ENCODE measurements around the gene CNBP. TPM values are rescaled to one million over a fixed set of nuclear protein-coding genes. Genes with fewer than 3 reads are reported as not detected.

Gene CNBP
- total RNA-seq, 4 donors from 2014 or later: 784 to 1,263 (median 979) TPM

DNA sequence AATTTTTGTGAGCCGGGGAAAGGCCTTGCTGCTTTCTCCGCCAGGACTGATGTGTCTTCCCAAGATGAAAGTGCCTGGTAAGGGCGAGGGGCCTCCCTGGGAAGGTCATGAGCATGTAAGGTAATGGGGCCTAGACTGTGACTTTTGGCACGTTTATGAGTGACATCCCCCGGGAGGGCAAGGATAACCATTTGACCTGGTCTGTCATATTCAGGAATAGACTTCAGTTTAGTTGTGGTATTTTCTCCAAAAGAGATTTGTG lies 631 bp upstream of the CNBP start:
- peak overlapping the region; percentile 81 to 97 (median 89) for H3K4me3 ChIP-seq
- ATAC-seq: peak in 1 of 2 donors; percentile 25
- intact Hi-C loops (cut with DNase I; ENCODE audit: low total_unique reads) (loop anchor here (1.0 to 5.0 kb wide), 3 partner anchors 41 to 382 kb away; partner anchors contain the start of gene COPG1), in situ Hi-C loops (cut with MboI; ENCODE audit: low sequenced_read_pairs in 4 of 4) (no loop called here)
- TF ChIP-seq CTCF (IDR thresholded peaks at IDR 0.05 in 4 of 5, conservative IDR thresholded peaks at IDR 0.05 in 1 of 5): no peak
- H3K27ac ChIP-seq: peak overlapping the region; percentile 96 to 100 (median 100)
- DNase-seq: peak in 1 of 2 donors; percentile 55
- H3K4me1 ChIP-seq: peaks cover 39 to 48% of the 10 kb centered on the region in 2 donors
- no peaks in the 10 kb centered on the region for H3K36me3 ChIP-seq
- H3K9me3 ChIP-seq: no peaks in the 10 kb centered on the region
- H3K27me3 ChIP-seq: no peaks in the 10 kb centered on the region

DNA sequence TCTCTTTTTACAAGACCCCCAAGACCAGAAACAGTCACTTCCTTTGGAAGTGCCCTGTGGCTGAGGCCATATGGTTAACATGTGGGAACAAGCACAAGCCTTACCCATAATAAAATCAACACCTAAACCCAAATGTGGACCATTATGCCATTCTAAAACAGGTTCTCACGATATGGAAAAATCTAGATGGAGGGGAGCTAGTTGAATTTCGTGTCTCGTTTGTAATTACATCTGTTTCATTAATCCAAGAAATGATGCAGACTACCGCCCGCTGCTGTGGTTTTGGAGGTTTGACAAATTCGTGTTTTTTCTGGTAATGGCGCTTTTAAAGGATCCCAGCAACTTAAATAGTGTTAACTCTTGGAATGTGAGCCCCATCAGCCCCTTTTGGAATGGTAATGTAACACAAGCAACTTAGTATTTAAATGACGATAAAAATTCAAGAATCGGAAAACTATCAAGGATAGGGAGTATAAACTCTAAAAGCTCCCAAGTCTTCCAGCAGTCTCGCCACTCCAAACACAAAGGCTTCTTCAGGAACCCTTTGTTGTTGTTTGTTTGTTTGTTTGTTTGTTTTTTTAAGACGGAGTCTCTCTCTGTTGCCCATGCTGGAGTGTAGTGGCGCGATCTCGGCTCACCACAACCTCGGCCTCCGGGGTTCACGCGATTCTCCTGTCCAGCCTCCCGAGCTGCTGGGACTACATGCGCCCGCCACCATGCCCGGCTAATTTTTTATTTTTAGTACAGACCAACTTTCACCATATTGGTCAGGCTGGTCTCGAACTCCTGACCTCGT lies 1.1 kb downstream of the CNBP start:
- peak overlapping the region; percentile 85 to 97 (median 95) for H3K4me3 ChIP-seq
- no peak for DNase-seq
- H3K4me1 ChIP-seq: peaks cover 50 to 54% of the 10 kb centered on the region in 2 donors
- peaks cover 0 to 6% of the 10 kb centered on the region in 2 donors for H3K36me3 ChIP-seq
- no peaks in the 10 kb centered on the region for H3K27me3 ChIP-seq
- H3K9me3 ChIP-seq: no peaks in the 10 kb centered on the region
- peak overlapping the region; percentile 96 to 100 (median 100) for H3K27ac ChIP-seq
- in situ Hi-C loops (cut with MboI; ENCODE audit: low sequenced_read_pairs in 4 of 4) (no loop called here), intact Hi-C loops (cut with DNase I; ENCODE audit: low total_unique reads) (loop anchor here (5.0 kb wide), 2 partner anchors 65 to 380 kb away; partner anchors contain the start of gene COPG1)
- peak; percentile 1 to 3 for ATAC-seq
- peak in 1 of 2 donors; percentile 42 for TF ChIP-seq POLR2A (IDR thresholded peaks at IDR 0.05)
- no peak for TF ChIP-seq CTCF (IDR thresholded peaks at IDR 0.05 in 4 of 5, conservative IDR thresholded peaks at IDR 0.05 in 1 of 5)

- DNase-seq (no peak), ATAC-seq (no peak)
- Histone ChIP-seq H3K4me1 (peaks cover 54 to 59% of the 10 kb centered on the region in 2 donors), H3K27me3 (no peaks in the 10 kb centered on the region), H3K36me3 (peaks cover 0 to 6% of the 10 kb centered on the region in 2 donors), H3K4me3 (peak overlapping the region; percentile 85 to 97 (median 95)), H3K9me3 (no peaks in the 10 kb centered on the region), H3K27ac (peak overlapping the region; percentile 96 to 100 (median 100))
- intact Hi-C loops (cut with DNase I; ENCODE audit: low total_unique reads): loop anchor here (5.0 kb wide), 2 partner anchors 65 to 380 kb away; partner anchors contain the start of gene COPG1
- TF ChIP-seq CTCF (IDR thresholded peaks at IDR 0.05 in 4 of 5, conservative IDR thresholded peaks at IDR 0.05 in 1 of 5) (no peak), POLR2A (IDR thresholded peaks at IDR 0.05) (no peak)
- in situ Hi-C loops (cut with MboI; ENCODE audit: low sequenced_read_pairs in 4 of 4): no loop called here
Measured at GRCh38 chr3:129181819-129182218, 1.9 kb downstream of the CNBP start.

DNA sequence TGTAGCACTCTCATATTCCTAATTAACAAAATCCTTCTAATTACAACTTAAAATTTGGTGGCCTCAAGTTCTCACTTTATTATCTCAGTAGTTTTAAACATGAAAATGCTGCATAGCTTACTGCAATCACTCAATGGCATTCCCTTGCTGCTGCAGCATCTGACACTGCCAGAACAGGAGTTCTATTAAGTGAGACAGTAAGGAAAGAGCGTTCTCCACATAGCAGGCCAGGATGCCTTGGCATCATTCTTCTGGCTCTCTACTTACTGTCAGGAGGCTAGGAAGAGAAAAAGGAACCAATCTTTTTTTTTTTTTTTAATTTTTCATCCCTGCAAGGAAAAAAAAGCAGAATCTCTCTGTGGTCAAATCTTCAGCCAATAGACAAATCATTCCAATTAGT lies 3.2 kb downstream of the CNBP start:
- H3K4me1 ChIP-seq: peaks cover 60 to 64% of the 10 kb centered on the region in 2 donors
- peaks cover 0 to 6% of the 10 kb centered on the region in 2 donors for H3K36me3 ChIP-seq
- peak overlapping the region; percentile 85 to 97 (median 95) for H3K4me3 ChIP-seq
- no peaks in the 10 kb centered on the region for H3K27me3 ChIP-seq
- intact Hi-C loops (cut with DNase I; ENCODE audit: low total_unique reads) (loop anchor here (5.0 kb wide), 2 partner anchors 67 to 378 kb away; partner anchors contain the start of gene COPG1), in situ Hi-C loops (cut with MboI; ENCODE audit: low sequenced_read_pairs in 4 of 4) (no loop called here)
- ATAC-seq (peak; percentile 21 to 38), DNase-seq (peak; percentile 50 to 71)
- TF ChIP-seq POLR2A (IDR thresholded peaks at IDR 0.05): peak in 1 of 2 donors; percentile 47
- no peak for TF ChIP-seq CTCF (IDR thresholded peaks at IDR 0.05 in 4 of 5, conservative IDR thresholded peaks at IDR 0.05 in 1 of 5)
- H3K27ac ChIP-seq: peak overlapping the region; percentile 96 to 100 (median 100)
- H3K9me3 ChIP-seq: no peaks in the 10 kb centered on the region
